Putamen (tissue), 1 donor: ENCODE data around the gene RAPGEFL1.
"Not testable (repeated sequence)": the region's sequence is repeated elsewhere in the genome, so short reads cannot be mapped to it uniquely, and the experiment has no call there.

Experiments used
- DNase-seq: peaks from one replicate; pipeline ENCODE4 v3.0.0-alpha.2; 2016; ENCODE audit warnings: low spot score

Gene RAPGEFL1

GRCh38 chr17:40209404-40210093 is 32.3 kb downstream of the RAPGEFL1 start:
- no peak for DNase-seq

GRCh38 chr17:40213914-40214313 is 36.6 kb downstream of the RAPGEFL1 start:
- not testable (repeated sequence) for DNase-seq

GRCh38 chr17:40218006-40218739 is 40.9 kb downstream of the RAPGEFL1 start:
- DNase-seq = no peak

- DNase-seq = peak; percentile 97
These were observed 41.7 kb downstream of the RAPGEFL1 start, which contains the start of gene WIPF2 for GRCh38 chr17:40218740-40219593. TSS of gene WIPF2 (plus strand) at chr17:40219304. CDS start at chr17:40256460, 37,156 bp downstream.

- no peak for DNase-seq
These were observed 42.5 kb downstream of the RAPGEFL1 start for GRCh38 chr17:40219594-40220338.

GRCh38 chr17:40224718-40225550 is 47.7 kb downstream of the RAPGEFL1 start:
- peak; percentile 80 for DNase-seq

GRCh38 chr17:40229146-40229545 is 51.9 kb downstream of the RAPGEFL1 start:
- not testable (repeated sequence) for DNase-seq

GRCh38 chr17:40230670-40231069 is 53.4 kb downstream of the RAPGEFL1 start:
- no peak for DNase-seq

- not testable (repeated sequence) for DNase-seq
These were observed 54.7 kb downstream of the RAPGEFL1 start for GRCh38 chr17:40231928-40232327.

- DNase-seq = no peak
These were observed 64.1 kb downstream of the RAPGEFL1 start for GRCh38 chr17:40241252-40241834.

- DNase-seq = no peak
These were observed 65.5 kb downstream of the RAPGEFL1 start for GRCh38 chr17:40242774-40243173.

- DNase-seq = no peak
These were observed 66.5 kb downstream of the RAPGEFL1 start for GRCh38 chr17:40243761-40244160.

GRCh38 chr17:40244255-40244654 is 67.0 kb downstream of the RAPGEFL1 start:
- no peak for DNase-seq
